NCI-H2081 (cell line): ENCODE results near the gene TXNDC15.

Experiments used
- DNase-seq, 2 experiments: peaks; one replicate each; lab custom pipeline; 2025; lab: John Stamatoyannopoulos, UW

Gene TXNDC15

GRCh38 chr5:134918861-134919260 lies 44.7 kb downstream of the TXNDC15 start:
- no peak for DNase-seq

DNA sequence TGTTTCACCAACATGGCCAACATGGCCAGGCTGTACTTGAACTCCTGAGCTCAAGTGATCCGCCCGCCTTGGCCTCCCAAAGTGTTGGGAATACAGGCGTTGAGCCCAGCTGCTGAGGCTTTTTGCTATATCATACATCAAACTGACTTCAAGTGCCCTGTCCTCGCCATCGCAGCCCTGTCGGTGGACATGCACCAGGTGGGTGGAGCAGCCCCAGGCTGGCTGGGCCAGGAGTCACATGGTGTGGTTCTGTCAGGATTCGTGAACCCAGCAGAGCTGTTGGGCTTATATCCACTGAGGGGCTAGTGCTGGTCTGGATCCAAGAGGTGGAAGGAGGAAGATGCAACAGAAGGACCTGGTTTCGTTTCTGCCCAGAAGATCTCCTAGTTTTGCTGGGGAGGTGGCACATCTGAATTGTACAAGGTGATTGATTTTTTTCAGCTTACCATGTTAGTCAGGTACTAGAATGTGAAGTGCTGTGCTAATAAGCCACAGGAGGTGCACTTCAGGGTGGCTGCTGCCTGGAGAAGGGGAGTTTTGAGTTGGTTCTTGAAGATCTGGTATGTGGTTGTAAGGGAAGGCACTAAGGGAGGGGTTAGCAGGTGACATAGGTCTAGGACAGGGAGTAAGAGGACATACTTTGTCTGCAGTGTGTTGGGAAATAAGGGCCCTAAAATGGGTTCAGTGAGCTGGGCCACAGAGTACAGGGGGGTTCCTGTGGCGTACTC lies 46.8 kb downstream of the TXNDC15 start:
- DNase-seq = no peak

DNA sequence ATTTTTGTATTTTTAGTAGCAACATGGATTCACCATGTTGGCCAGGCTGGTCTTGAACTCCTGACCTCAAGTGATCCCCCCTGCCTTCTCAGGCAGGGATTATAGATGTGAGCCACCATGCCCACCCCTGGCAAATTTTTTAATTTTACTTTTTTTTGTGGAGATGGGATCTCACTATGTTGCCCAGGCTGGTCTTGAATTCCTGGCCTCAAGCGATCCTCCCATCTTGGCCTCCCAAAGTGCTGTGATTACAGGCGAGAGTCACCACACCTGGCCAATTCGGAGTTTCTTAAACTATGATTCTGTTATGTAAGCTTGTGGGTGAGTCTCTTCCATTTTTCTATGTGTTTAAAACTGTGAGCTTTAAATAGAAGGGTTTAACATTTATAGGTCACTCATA lies 58.3 kb downstream of the TXNDC15 start:
- DNase-seq = no peak

DNA sequence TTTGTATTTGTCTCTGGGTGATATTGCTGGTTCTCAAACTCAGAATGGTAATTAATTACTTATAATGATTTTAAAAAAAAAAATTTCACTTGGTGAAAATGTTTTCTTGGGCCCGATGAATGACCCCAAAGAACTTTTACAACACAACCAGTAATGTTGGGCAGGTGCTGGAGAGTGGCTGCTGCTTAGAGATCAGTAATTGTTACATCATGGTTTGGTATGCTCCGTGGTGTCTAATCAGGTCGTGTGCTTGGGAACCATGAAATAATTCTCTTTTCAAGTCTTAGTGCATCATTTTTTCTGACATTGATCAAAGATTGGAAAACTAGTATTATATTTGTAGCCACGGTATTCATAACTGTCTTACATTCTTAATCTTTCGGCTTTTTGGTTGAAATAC lies 60.0 kb downstream of the TXNDC15 start:
- DNase-seq = no peak

DNA sequence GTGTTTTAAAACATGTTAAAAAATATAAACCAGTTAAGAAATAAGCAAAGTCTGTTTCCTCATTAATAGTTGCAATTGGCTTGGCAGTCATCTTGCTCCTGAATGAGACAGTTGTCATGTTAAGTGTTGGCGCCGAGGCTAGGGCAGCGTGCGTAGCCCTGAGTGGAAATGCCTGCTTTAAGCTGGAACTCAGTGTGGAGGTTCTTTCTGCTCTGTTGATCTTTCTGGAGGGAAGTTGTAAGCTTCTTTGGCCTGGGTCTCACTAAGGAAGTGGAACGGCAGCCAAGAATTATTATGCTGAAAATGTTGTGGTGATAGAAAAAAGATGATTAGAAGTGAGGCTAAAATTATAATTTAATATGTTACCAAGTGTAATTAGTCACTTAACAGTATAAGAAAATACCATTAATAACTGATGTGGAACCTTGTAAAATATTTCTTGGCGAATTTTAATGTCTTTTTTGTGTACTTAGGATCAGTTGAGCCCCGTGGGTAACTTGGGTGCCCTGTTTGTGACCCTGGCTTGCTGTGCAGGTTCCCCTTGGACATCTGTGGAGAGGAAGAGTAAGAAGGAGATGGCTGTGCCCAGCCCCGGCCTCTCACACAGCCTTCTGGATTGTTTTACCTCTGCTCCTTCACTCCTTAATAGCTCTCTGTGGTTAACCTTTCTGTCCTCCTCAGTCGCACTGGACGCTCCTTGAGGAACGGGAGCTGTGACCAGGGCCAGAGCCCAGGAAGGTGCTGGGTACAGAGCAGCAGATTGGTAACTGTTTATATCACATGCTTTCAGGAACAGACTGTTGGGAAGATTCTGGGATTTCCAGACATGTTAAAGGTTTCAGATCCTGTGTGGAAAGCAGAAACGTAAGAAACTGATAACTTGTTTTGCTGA lies 61.8 kb downstream of the TXNDC15 start:
- no peak for DNase-seq

DNA sequence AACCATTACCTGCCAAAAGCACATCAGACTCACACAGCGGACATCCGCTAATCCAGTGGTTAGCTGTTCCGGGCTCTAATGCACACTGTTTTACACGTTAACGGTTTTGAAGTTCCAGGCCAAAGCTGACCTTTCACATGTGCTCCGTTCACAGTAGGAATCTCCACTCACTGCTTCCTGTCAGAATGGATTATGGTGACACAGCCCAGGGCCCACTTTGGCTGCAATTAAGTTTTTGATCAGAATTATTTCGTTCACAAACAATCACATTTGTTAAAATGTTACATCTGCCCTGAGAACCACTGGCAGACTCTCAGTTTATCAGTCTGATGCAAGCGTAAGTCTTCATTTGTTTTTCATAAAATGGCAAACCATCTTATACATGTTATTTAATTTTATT lies 63.4 kb downstream of the TXNDC15 start:
- no peak for DNase-seq

DNA sequence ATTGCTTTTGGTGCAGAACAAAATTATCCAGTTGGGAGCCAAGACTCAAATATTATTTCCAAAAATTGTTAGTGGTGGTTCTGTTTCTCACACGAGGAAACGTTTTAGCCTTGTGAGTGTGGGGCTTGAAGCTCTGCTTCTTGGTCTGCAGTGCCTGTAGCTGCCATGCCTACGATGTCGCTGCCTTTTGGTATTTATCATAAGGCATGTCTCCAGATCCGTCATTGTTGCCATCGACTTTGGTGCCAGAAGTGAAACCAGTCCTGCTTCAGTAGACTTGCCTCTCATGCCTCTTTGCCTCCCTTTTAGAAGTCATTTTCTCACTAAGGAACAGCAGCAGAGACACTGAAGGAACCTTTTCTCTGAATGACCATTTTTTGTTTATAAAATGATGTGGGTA lies 63.9 kb downstream of the TXNDC15 start:
- DNase-seq = no peak

DNA sequence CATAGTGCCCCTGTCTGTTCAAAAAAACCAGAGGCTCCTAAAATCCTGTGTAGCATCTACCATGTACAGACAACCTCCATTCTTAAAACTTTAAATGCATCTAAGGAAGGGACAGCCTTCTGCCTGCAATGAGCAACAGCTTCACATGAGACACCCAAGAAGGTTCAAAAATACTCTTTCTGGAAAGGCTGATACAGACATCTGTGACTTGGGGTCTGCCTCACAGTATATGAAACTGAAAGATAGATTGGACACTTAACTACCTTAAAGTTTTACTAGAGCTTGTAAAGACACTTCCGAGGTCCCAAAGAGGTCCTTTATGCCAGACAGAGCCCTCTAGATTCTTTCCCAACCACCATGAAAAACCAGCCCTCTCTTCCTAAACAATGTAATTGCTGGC lies 65.3 kb downstream of the TXNDC15 start:
- DNase-seq = no peak

- DNase-seq = no peak
Observed at GRCh38 chr5:134943547-134943946, 69.4 kb downstream of the TXNDC15 start.

DNA sequence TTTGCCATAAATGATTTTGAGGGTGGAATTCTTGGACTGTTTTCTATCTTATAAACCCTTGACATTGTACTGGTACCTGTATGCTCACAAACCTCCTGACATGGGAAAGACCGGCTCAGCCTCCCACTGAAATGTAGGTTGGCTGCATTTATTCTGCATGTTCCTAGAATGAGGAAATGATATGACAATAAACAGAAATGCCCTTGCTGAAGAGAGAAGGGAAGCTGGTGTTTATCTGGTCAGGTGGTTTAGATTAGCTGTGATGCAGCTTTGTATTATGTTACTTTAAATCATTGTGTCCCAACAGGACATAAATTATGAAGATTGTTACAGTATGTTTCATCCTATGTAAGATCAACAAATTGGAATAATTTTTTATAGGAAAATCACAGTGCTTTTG lies 70.5 kb downstream of the TXNDC15 start:
- no peak for DNase-seq

GRCh38 chr5:134945041-134945440 lies 70.9 kb downstream of the TXNDC15 start:
- DNase-seq = no peak

GRCh38 chr5:134948911-134949310 lies 74.7 kb downstream of the TXNDC15 start:
- no peak for DNase-seq

- DNase-seq = no peak
Observed at GRCh38 chr5:134949316-134949715, 75.1 kb downstream of the TXNDC15 start.
